Endodermal cell (in vitro differentiated cells): Measurements from ENCODE around the gene TMEM80. TPM values are rescaled to one million over a fixed set of nuclear protein-coding genes. Genes with fewer than 3 reads are reported as not detected.
A peak's percentile ranks its signal among the peaks of the same experiment; 100 is the strongest.

Experiments used
- DNase-seq: peaks from one replicate; pipeline ENCODE4 v3.0.0-alpha.2; 2017
- H3K27ac ChIP-seq: 2 replicates; pipeline ENCODE4 v1.5.1; 2013; ENCODE audit warnings: mild to moderate bottlenecking, low read depth, low read length, moderate library complexity
- H3K27me3 ChIP-seq: 2 replicates; pipeline ENCODE4 v1.6.1; 2013; ENCODE audit warnings: mild to moderate bottlenecking, low read length, moderate library complexity; ENCODE audit not compliant: insufficient read depth, control insufficient read depth, poor library complexity, severe bottlenecking
- H3K36me3 ChIP-seq: 2 replicates; pipeline ENCODE4 v1.7.0; 2013; ENCODE audit warnings: mild to moderate bottlenecking, low read length, moderate library complexity; ENCODE audit not compliant: control insufficient read depth, insufficient read depth
- H3K4me1 ChIP-seq: one replicate; pipeline ENCODE4 v1.7.0; 2013; ENCODE audit warnings: low read length; ENCODE audit not compliant: control insufficient read depth, insufficient read depth
- H3K4me3 ChIP-seq: 2 replicates; pipeline ENCODE4 v1.5.1; 2013; ENCODE audit warnings: mild to moderate bottlenecking, low read length, moderate library complexity
- H3K9ac ChIP-seq: 2 replicates; pipeline ENCODE4 v1.6.1; 2013; ENCODE audit warnings: mild to moderate bottlenecking, low read length, moderate library complexity; ENCODE audit not compliant: poor library complexity, severe bottlenecking; ENCODE audit errors: extremely low read depth
- H3K9me3 ChIP-seq: 2 replicates; pipeline ENCODE4 v1.6.1; 2013; ENCODE audit warnings: mild to moderate bottlenecking, low read length, moderate library complexity; ENCODE audit not compliant: control insufficient read depth
- H3K27ac Mint-ChIP-seq: 2 replicates; pipeline ENCODE4 v1.8.0; 2020; ENCODE audit warnings: mixed read lengths
- H3K27me3 Mint-ChIP-seq: 2 replicates; pipeline ENCODE4 v1.8.0; 2021; ENCODE audit warnings: mild to moderate bottlenecking, mixed read lengths; ENCODE audit not compliant: insufficient read depth
- H3K36me3 Mint-ChIP-seq: 2 replicates; pipeline ENCODE4 v1.8.0; 2020; ENCODE audit warnings: low read depth, mixed read lengths
- H3K4me1 Mint-ChIP-seq: 2 replicates; pipeline ENCODE4 v1.8.0; 2020; ENCODE audit warnings: mixed read lengths
- H3K4me3 Mint-ChIP-seq: 2 replicates; pipeline ENCODE4 v1.8.0; 2020; ENCODE audit warnings: mild to moderate bottlenecking, moderate library complexity, mixed read lengths
- H3K9me3 Mint-ChIP-seq: 2 replicates; pipeline ENCODE4 v1.8.0; 2020; ENCODE audit warnings: mild to moderate bottlenecking, mixed read lengths
- CTCF ChIP-seq: fragments of 200-600 bp; sonication (generic); conservative IDR thresholded peaks from 2 replicates; pipeline ENCODE4 v1.5.0; 2021; ENCODE audit warnings: antibody characterized with exemption, mild to moderate bottlenecking
- WGBS, 2 experiments: methylation state at CpG; one replicate each; pipeline versions ENCODE4 v1.1.5 to v1.1.7; 2013; ENCODE audit warnings: missing lambda C conversion rate in 2 of 2, mixed read lengths in 1 of 2; ENCODE audit not compliant: insufficient coverage in 1 of 2, insufficient read length in 1 of 2; 5-methylcytosine and 5-hydroxymethylcytosine counted together
- total RNA-seq, 2 donors: library from RNA; stranded (reverse); fragmentation: NEBNext Ultra II Directional in 1 of 2; extraction: Animal tissue kit (Norgen Biotek cat#: 25700) in 1 of 2; gene quantifications; 2 replicates in 1 of 2; 3 replicates in 1 of 2; pipeline ENCODE4 v1.2.1, GENCODE V29; 2021

The TMEM80 gene
- total RNA-seq, 2 donors from 2014 or later, result 13.2 to 19.1 TPM

GRCh38 chr11:704228-704674 lies 8.6 kb downstream of the TMEM80 start:
- peaks cover 17% of the 10 kb centered on the region for H3K36me3 Mint-ChIP-seq
- Histone ChIP-seq H3K27ac (no peak overlapping the region), H3K9ac (no peak overlapping the region), H3K4me1 (peaks cover 5% of the 10 kb centered on the region), H3K27me3 (no peaks in the 10 kb centered on the region), H3K36me3 (no peaks in the 10 kb centered on the region), H3K9me3 (no peaks in the 10 kb centered on the region), H3K4me3 (no peak overlapping the region)
- 96 to 97% methylated on average over 16 to 18 of the region's 18 CpGs for WGBS, 2 experiments
- H3K27ac Mint-ChIP-seq, result no peak overlapping the region
- DNase-seq, result no peak
- H3K4me1 Mint-ChIP-seq, result no peaks in the 10 kb centered on the region
- no peaks in the 10 kb centered on the region for H3K27me3 Mint-ChIP-seq
- no peaks in the 10 kb centered on the region for H3K9me3 Mint-ChIP-seq
- no peak for TF ChIP-seq CTCF
- H3K4me3 Mint-ChIP-seq, result no peak overlapping the region

- no peaks in the 10 kb centered on the region for H3K27me3 ChIP-seq
- TF ChIP-seq CTCF, result no peak
- H3K9ac ChIP-seq, result no peak overlapping the region
- WGBS, 2 experiments, result 87 to 91% methylated on average over 22 to 27 of the region's 27 CpGs
- H3K36me3 Mint-ChIP-seq, result peaks cover 15% of the 10 kb centered on the region
- H3K4me3 Mint-ChIP-seq, result peak overlapping the region; percentile 37
- H3K4me3 ChIP-seq, result no peak overlapping the region
- peaks cover 5% of the 10 kb centered on the region for H3K4me1 ChIP-seq
- no peak overlapping the region for H3K27ac Mint-ChIP-seq
- no peaks in the 10 kb centered on the region for H3K9me3 ChIP-seq
- H3K27me3 Mint-ChIP-seq, result no peaks in the 10 kb centered on the region
- no peaks in the 10 kb centered on the region for H3K9me3 Mint-ChIP-seq
- H3K36me3 ChIP-seq, result no peaks in the 10 kb centered on the region
- DNase-seq, result peak; percentile 78
- no peaks in the 10 kb centered on the region for H3K4me1 Mint-ChIP-seq
- no peak overlapping the region for H3K27ac ChIP-seq
Measured at GRCh38 chr11:704781-705645, 9.4 kb downstream of the TMEM80 start.

- peaks cover 5% of the 10 kb centered on the region for H3K4me1 ChIP-seq
- 20 to 25% methylated on average over 13 to 90 of the region's 90 CpGs for whole genome bisulfite sequencing, 2 experiments
- H3K27ac ChIP-seq, result no peak within 1 kb of the TSS
- no peak for TF ChIP-seq CTCF
- H3K4me3 Mint-ChIP-seq, result peak within 1 kb of the TSS; percentile 52
- peak within 1 kb of the TSS; percentile 15 for H3K9ac ChIP-seq
- H3K27me3 ChIP-seq, result no peaks in the 10 kb centered on the region
- H3K27ac Mint-ChIP-seq, result no peak within 1 kb of the TSS
- H3K4me1 Mint-ChIP-seq, result no peaks in the 10 kb centered on the region
- H3K9me3 ChIP-seq, result no peaks in the 10 kb centered on the region
- no peaks in the 10 kb centered on the region for H3K36me3 ChIP-seq
- H3K4me3 ChIP-seq, result peak within 1 kb of the TSS; percentile 75
- H3K9me3 Mint-ChIP-seq, result no peaks in the 10 kb centered on the region
- DNase-seq, result peak; percentile 76
- no peaks in the 10 kb centered on the region for H3K27me3 Mint-ChIP-seq
- H3K36me3 Mint-ChIP-seq, result peaks cover 9% of the 10 kb centered on the region
Measured at GRCh38 chr11:705646-706438, 10.2 kb downstream of the TMEM80 start, which contains the start of gene EPS8L2. TSS of gene EPS8L2 (plus strand) at chr11:706231. CDS start at chr11:709408, 3,177 bp downstream.
